GM12878 (cell line): ENCODE data around the gene TRAPPC4. TPM values are rescaled to one million over a fixed set of nuclear protein-coding genes. Genes with fewer than 3 reads are reported as not detected.

Source experiments
- CBFB ChIP-seq: IDR thresholded peaks from 2 replicates; pipeline ENCODE4 v1.6.1; 2016; ENCODE audit warnings: antibody characterized with exemption, low read depth
- CBX5 ChIP-seq: sonication (generic); IDR thresholded peaks from 2 replicates; pipeline ENCODE4 v1.6.1; 2016; ENCODE audit warnings: low read depth, moderate library complexity, mild to moderate bottlenecking, inconsistent platforms
- CHD1 ChIP-seq: IDR thresholded peaks from 2 replicates; pipeline ENCODE4 v1.6.1; 2012; ENCODE audit warnings: low read depth, low read length, improper control_type of control experiment
- CTCF ChIP-seq, 3 experiments: IDR thresholded peaks in 2 of 3; conservative IDR thresholded peaks in 1 of 3; 2 replicates each; pipeline ENCODE4 v1.5.1; 2011; ENCODE audit warnings: low read depth in 3 of 3, low read length in 3 of 3, mild to moderate bottlenecking in 3 of 3, control low read depth in 2 of 3, moderate library complexity in 2 of 3, inconsistent platforms in 1 of 3, mixed read lengths in 1 of 3; ENCODE audit not compliant: control insufficient read depth in 2 of 3, insufficient read depth in 1 of 3; ENCODE audit errors: extremely low read depth in 1 of 3
- E4F1 ChIP-seq: fragments of 450-650 bp; IDR thresholded peaks from 2 replicates; pipeline ENCODE4 v1.6.1; 2018; ENCODE audit warnings: borderline replicate concordance, mild to moderate bottlenecking; ENCODE audit not compliant: partially characterized antibody
- EP300 ChIP-seq, 2 experiments: fragments of 150-350 bp in 1 of 2; IDR thresholded peaks; 2 replicates each; pipeline ENCODE4 v1.6.1; 2011 to 2012; ENCODE audit warnings: low read depth in 2 of 2, low read length in 2 of 2, borderline replicate concordance in 1 of 2, improper control_type of control experiment in 1 of 2, inconsistent platforms in 1 of 2; ENCODE audit not compliant: control insufficient read depth in 1 of 2
- HDAC6 ChIP-seq: fragments of 200-600 bp; sonication (generic); IDR thresholded peaks from one replicate; pipeline ENCODE4 v1.8.0; 2017; ENCODE audit warnings: antibody characterized with exemption; ENCODE audit not compliant: unreplicated experiment
- HDGF ChIP-seq: fragments of 450-650 bp; IDR thresholded peaks from 2 replicates; pipeline ENCODE4 v1.6.1; 2016; ENCODE audit warnings: antibody characterized with exemption
- IKZF2 ChIP-seq, 2 experiments: fragments of 450-650 bp; IDR thresholded peaks; 2 replicates each; pipeline ENCODE4 v1.6.1; 2017; ENCODE audit warnings: mild to moderate bottlenecking in 2 of 2, moderate library complexity in 2 of 2
- KLF5 ChIP-seq: fragments of 450-650 bp; IDR thresholded peaks from 2 replicates; pipeline ENCODE4 v1.6.1; 2014; ENCODE audit warnings: mild to moderate bottlenecking; ENCODE audit not compliant: partially characterized antibody
- MAX ChIP-seq: IDR thresholded peaks from 2 replicates; pipeline ENCODE4 v1.6.1; 2012; ENCODE audit warnings: low read depth, low read length, improper control_type of control experiment
- RELB ChIP-seq: fragments of 450-650 bp; IDR thresholded peaks from 2 replicates; pipeline ENCODE4 v1.6.1; 2017; ENCODE audit warnings: low read depth, mild to moderate bottlenecking, moderate library complexity
- RUNX3 ChIP-seq: IDR thresholded peaks from 2 replicates; pipeline ENCODE4 v1.6.1; 2012; ENCODE audit warnings: low read length, inconsistent platforms
- SREBF2 ChIP-seq: IDR thresholded peaks from 2 replicates; pipeline ENCODE4 v1.6.1; 2012; ENCODE audit warnings: mild to moderate bottlenecking, low read length
- TCF3 ChIP-seq: IDR thresholded peaks from 2 replicates; pipeline ENCODE4 v1.6.1; 2012; ENCODE audit warnings: low read depth, mild to moderate bottlenecking, low read length, borderline replicate concordance; ENCODE audit not compliant: insufficient read depth
- ZNF207 ChIP-seq: fragments of 450-650 bp; IDR thresholded peaks from 2 replicates; pipeline ENCODE4 v1.6.1; 2014; ENCODE audit warnings: antibody characterized with exemption, mild to moderate bottlenecking, borderline replicate concordance
- ZZZ3 ChIP-seq: IDR thresholded peaks from 2 replicates; pipeline ENCODE4 v1.6.1; 2011; ENCODE audit warnings: low read depth; ENCODE audit not compliant: control insufficient read depth, insufficient read length
- polyA plus RNA-seq, 11 experiments: library from polyadenylated mRNA; depleted of rRNA in 4 of 11; unstranded in 6 of 11; stranded (reverse) in 5 of 11; fragments of >200 nt; fragmentation: Nextera tagmentation in 4 of 11; fragmentation: Illumina TruSeq in 1 of 11; extraction: Ambion mirVana in 4 of 11; extraction: Trizol in 1 of 11; gene quantifications; 1 replicate in 1 of 11; 2 replicates in 10 of 11; pipeline versions ENCODE4 v1.2.1 to v1.2.3, GENCODE V29; 2011 to 2016; ENCODE audit warnings: inconsistent platforms in 2 of 11, missing spikeins in 2 of 11, low read depth in 1 of 11
- total RNA-seq, 4 experiments: library from RNA; depleted of rRNA in 3 of 4; stranded (reverse); fragments of >200 nt in 3 of 4; fragmentation: Illumina TruSeq in 1 of 4; extraction: Trizol in 1 of 4; gene quantifications; 2 replicates each; pipeline versions ENCODE4 v1.2.1 to v1.2.3, GENCODE V29; 2013 to 2021
- TF ChIP-seq, protein P1 (sequence below): IDR thresholded peaks from 2 replicates; pipeline ENCODE4 v1.6.1; 2012; ENCODE audit warnings: mild to moderate bottlenecking, low read depth, low read length

The TRAPPC4 gene
- total and polyA plus RNA-seq, 10 of the 15 experiments (the other 5 are each of a cell fraction or from before 2014, with no cell fraction given), result 61.6 to 231 (median 98.8) TPM

- TF ChIP-seq CBX5 (no peak), IKZF2 (IDR thresholded peaks at IDR 0.05) (peak in 1 of 2 experiments; percentile 41; a peak in 1 of 4 replicates), RUNX3 (peak; percentile 88), TCF3 (0 out of 2 replicates have a peak, but pooled peaks have one; percentile 48), HDAC6 (peak; percentile 63), CTCF (IDR thresholded peaks at IDR 0.05 in 2 of 3, conservative IDR thresholded peaks at IDR 0.05 in 1 of 3; ENCODE audit: control insufficient read depth in 2 of 3, extremely low read depth in 1 of 3, insufficient read depth in 1 of 3, low read depth in 3 of 3, low read length in 3 of 3) (no peak), HDGF (0 out of 2 replicates have a peak, but pooled peaks have one; percentile 30), CHD1 (0 out of 2 replicates have a peak, but pooled peaks have one; percentile 56), EP300 (IDR thresholded peaks at IDR 0.05; ENCODE audit: borderline replicate concordance in 1 of 2, control insufficient read depth in 1 of 2, low read depth in 2 of 2, low read length in 2 of 2) (no peak; a peak in 1 of 4 replicates), CBFB (peak; percentile 93), ZZZ3 (no peak), ZNF207 (peak; percentile 44; the same call in 1 of the 2 replicates), E4F1 (peak; percentile 91), MAX (peak; percentile 56; the same call in 1 of the 2 replicates), SREBF2 (0 out of 2 replicates have a peak, but pooled peaks have one; percentile 15), KLF5 (no peak), RELB (peak; percentile 82)
- TF ChIP-seq, protein P1, sequence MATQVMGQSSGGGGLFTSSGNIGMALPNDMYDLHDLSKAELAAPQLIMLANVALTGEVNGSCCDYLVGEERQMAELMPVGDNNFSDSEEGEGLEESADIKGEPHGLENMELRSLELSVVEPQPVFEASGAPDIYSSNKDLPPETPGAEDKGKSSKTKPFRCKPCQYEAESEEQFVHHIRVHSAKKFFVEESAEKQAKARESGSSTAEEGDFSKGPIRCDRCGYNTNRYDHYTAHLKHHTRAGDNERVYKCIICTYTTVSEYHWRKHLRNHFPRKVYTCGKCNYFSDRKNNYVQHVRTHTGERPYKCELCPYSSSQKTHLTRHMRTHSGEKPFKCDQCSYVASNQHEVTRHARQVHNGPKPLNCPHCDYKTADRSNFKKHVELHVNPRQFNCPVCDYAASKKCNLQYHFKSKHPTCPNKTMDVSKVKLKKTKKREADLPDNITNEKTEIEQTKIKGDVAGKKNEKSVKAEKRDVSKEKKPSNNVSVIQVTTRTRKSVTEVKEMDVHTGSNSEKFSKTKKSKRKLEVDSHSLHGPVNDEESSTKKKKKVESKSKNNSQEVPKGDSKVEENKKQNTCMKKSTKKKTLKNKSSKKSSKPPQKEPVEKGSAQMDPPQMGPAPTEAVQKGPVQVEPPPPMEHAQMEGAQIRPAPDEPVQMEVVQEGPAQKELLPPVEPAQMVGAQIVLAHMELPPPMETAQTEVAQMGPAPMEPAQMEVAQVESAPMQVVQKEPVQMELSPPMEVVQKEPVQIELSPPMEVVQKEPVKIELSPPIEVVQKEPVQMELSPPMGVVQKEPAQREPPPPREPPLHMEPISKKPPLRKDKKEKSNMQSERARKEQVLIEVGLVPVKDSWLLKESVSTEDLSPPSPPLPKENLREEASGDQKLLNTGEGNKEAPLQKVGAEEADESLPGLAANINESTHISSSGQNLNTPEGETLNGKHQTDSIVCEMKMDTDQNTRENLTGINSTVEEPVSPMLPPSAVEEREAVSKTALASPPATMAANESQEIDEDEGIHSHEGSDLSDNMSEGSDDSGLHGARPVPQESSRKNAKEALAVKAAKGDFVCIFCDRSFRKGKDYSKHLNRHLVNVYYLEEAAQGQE, result peak; percentile 7; the same call in 1 of the 2 replicates
Measured at GRCh38 chr11:119018074-119018938, at the start of gene TRAPPC4, which contains the start of gene RPS25 (continued).
